ENCODE results near the gene GPC6. TPM values are rescaled to one million over a fixed set of nuclear protein-coding genes. Genes with fewer than 3 reads are reported as not detected.

GPC6 gene
- total and polyA plus RNA-seq, 9 of the 15 experiments (the other 6 are each of a cell fraction or from before 2014, with no cell fraction given), result under 0.01 to 0.20 (median 0.01) TPM; not detected in 4

DNA sequence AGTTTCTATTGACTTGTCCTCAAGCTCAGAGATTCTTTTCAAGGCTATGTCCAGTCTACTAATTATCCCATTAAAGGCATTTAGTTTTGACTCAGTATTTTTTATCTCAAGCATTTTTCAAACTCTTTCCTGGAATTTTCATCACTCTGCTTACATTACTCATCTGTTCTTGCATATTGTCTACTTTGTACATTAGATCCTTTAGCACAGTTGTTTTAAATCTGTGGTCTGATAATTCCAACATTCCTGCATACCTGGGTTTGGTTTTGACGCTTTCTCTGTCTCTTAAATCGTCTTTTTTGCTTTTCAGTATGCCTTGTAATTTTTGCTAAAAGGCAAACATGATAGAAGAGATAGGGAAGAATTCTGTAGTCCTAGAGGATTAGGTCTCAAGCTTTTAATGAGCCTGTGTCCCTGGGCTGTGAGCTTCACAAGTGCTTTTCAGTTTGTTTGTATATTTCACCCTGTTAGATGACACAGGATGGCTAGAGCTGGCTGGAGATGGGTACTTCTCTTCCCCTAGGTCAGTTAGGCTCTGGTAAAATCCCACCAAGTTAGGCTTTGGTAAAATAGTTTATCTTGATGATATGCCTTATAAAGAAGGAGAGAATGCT is 46.1 kb upstream of the GPC6 start (continued):
- TF ChIP-seq ZBTB49 (CRISPR knock-in tag; IDR thresholded peaks at IDR 0.05; ENCODE audit: borderline replicate concordance) (no peak), CEBPZ (IDR thresholded peaks at IDR 0.05; ENCODE audit: borderline replicate concordance, low read depth, low read length) (no peak), ZNF408 (CRISPR knock-in tag; IDR thresholded peaks at IDR 0.05; ENCODE audit: low read depth) (no peak), RBFOX2 (IDR thresholded peaks at IDR 0.05; ENCODE audit: low read depth, low read length) (no peak), VEZF1 (CRISPR knock-in tag; IDR thresholded peaks at IDR 0.05) (no peak), PHF21A (IDR thresholded peaks at IDR 0.05; ENCODE audit: borderline replicate concordance, low read depth) (no peak), ZNF282 (CRISPR knock-in tag; IDR thresholded peaks at IDR 0.05) (no peak), PHF8 (IDR thresholded peaks at IDR 0.05; ENCODE audit: borderline replicate concordance, low read length) (no peak)
- TF ChIP-seq, protein P1, sequence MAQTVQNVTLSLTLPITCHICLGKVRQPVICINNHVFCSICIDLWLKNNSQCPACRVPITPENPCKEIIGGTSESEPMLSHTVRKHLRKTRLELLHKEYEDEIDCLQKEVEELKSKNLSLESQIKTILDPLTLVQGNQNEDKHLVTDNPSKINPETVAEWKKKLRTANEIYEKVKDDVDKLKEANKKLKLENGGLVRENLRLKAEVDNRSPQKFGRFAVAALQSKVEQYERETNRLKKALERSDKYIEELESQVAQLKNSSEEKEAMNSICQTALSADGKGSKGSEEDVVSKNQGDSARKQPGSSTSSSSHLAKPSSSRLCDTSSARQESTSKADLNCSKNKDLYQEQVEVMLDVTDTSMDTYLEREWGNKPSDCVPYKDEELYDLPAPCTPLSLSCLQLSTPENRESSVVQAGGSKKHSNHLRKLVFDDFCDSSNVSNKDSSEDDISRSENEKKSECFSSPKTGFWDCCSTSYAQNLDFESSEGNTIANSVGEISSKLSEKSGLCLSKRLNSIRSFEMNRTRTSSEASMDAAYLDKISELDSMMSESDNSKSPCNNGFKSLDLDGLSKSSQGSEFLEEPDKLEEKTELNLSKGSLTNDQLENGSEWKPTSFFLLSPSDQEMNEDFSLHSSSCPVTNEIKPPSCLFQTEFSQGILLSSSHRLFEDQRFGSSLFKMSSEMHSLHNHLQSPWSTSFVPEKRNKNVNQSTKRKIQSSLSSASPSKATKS (CRISPR knock-in tag; IDR thresholded peaks at IDR 0.05), result no peak
- TF ChIP-seq, protein P2, sequence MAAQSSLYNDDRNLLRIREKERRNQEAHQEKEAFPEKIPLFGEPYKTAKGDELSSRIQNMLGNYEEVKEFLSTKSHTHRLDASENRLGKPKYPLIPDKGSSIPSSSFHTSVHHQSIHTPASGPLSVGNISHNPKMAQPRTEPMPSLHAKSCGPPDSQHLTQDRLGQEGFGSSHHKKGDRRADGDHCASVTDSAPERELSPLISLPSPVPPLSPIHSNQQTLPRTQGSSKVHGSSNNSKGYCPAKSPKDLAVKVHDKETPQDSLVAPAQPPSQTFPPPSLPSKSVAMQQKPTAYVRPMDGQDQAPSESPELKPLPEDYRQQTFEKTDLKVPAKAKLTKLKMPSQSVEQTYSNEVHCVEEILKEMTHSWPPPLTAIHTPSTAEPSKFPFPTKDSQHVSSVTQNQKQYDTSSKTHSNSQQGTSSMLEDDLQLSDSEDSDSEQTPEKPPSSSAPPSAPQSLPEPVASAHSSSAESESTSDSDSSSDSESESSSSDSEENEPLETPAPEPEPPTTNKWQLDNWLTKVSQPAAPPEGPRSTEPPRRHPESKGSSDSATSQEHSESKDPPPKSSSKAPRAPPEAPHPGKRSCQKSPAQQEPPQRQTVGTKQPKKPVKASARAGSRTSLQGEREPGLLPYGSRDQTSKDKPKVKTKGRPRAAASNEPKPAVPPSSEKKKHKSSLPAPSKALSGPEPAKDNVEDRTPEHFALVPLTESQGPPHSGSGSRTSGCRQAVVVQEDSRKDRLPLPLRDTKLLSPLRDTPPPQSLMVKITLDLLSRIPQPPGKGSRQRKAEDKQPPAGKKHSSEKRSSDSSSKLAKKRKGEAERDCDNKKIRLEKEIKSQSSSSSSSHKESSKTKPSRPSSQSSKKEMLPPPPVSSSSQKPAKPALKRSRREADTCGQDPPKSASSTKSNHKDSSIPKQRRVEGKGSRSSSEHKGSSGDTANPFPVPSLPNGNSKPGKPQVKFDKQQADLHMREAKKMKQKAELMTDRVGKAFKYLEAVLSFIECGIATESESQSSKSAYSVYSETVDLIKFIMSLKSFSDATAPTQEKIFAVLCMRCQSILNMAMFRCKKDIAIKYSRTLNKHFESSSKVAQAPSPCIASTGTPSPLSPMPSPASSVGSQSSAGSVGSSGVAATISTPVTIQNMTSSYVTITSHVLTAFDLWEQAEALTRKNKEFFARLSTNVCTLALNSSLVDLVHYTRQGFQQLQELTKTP (IDR thresholded peaks at IDR 0.05; ENCODE audit: low read depth in 1 of 2, partially characterized antibody in 2 of 2), result no peak
